Neural progenitor cell (in vitro differentiated cells): ENCODE data around the gene CACNA1D. TPM values are rescaled to one million over a fixed set of nuclear protein-coding genes. Genes with fewer than 3 reads are reported as not detected.

ENCODE experiments used
- DNase-seq: peaks from one replicate; pipeline ENCODE4 v3.0.0-alpha.2; 2016; ENCODE audit warnings: low spot score
- H2AFZ ChIP-seq: fragments of 200-600 bp; sonication (generic); replicated peaks from 2 replicates; pipeline ENCODE4 v1.6.1; 2016; ENCODE audit warnings: antibody characterized with exemption
- H3F3A ChIP-seq: fragments of 200-600 bp; sonication (generic); 2 replicates; pipeline ENCODE4 v1.6.1; 2016; ENCODE audit warnings: antibody characterized with exemption, low read depth
- H3K27ac ChIP-seq: fragments of 200-600 bp; sonication (generic); 2 replicates; pipeline ENCODE4 v1.5.1; 2016; ENCODE audit warnings: mild to moderate bottlenecking
- H3K27me3 ChIP-seq: fragments of 200-600 bp; sonication (generic); 2 replicates; pipeline ENCODE4 v1.6.1; 2016; ENCODE audit warnings: mild to moderate bottlenecking, moderate library complexity
- H3K36me3 ChIP-seq: fragments of 200-600 bp; sonication (generic); 2 replicates; pipeline ENCODE4 v1.5.1; 2016
- H3K4me1 ChIP-seq: fragments of 200-600 bp; sonication (generic); 2 replicates; pipeline ENCODE4 v1.6.1; 2016; ENCODE audit warnings: mixed run types
- H3K4me2 ChIP-seq: fragments of 200-600 bp; sonication (generic); 2 replicates; pipeline ENCODE4 v1.6.1; 2016
- H3K4me3 ChIP-seq: fragments of 200-600 bp; sonication (generic); 2 replicates; pipeline ENCODE4 v1.5.1; 2016
- H3K79me2 ChIP-seq: fragments of 200-600 bp; sonication (generic); 2 replicates; pipeline ENCODE4 v1.6.1; 2016; ENCODE audit warnings: low read depth
- H3K9ac ChIP-seq: fragments of 200-600 bp; sonication (generic); 2 replicates; pipeline ENCODE4 v1.6.1; 2016
- H3K9me3 ChIP-seq: fragments of 200-600 bp; sonication (generic); 2 replicates; pipeline ENCODE4 v1.5.1; 2016; ENCODE audit warnings: low read depth
- H4K20me1 ChIP-seq: fragments of 200-600 bp; sonication (generic); 2 replicates; pipeline ENCODE4 v1.6.1; 2016; ENCODE audit warnings: low read depth
- H3K27ac Mint-ChIP-seq: 3 replicates; pipeline ENCODE4 v1.8.0; 2021; ENCODE audit warnings: mixed read lengths
- H3K27me3 Mint-ChIP-seq: 2 replicates; pipeline ENCODE4 v1.8.0; 2022; ENCODE audit warnings: low read depth, mild to moderate bottlenecking, inconsistent platforms, moderate library complexity, mixed read lengths; ENCODE audit not compliant: insufficient read depth
- H3K36me3 Mint-ChIP-seq: 3 replicates; pipeline ENCODE4 v1.8.0; 2021; ENCODE audit warnings: mixed read lengths
- H3K4me1 Mint-ChIP-seq: 3 replicates; pipeline ENCODE4 v1.8.0; 2021; ENCODE audit warnings: mixed read lengths
- H3K4me3 Mint-ChIP-seq: 3 replicates; pipeline ENCODE4 v1.8.0; 2021; ENCODE audit warnings: mild to moderate bottlenecking, moderate library complexity, mixed read lengths
- H3K9me3 Mint-ChIP-seq: 3 replicates; pipeline ENCODE4 v1.8.0; 2020; ENCODE audit warnings: mixed read lengths
- EZH2 ChIP-seq: fragments of 200-600 bp; sonication (generic); IDR thresholded peaks from 2 replicates; pipeline ENCODE4 v1.6.1; 2017; ENCODE audit warnings: antibody characterized with exemption, mild to moderate bottlenecking, moderate library complexity
- EZH2phosphoT487 ChIP-seq: fragments of 200-600 bp; sonication (generic); IDR thresholded peaks from 2 replicates; pipeline ENCODE4 v1.6.1; 2017; ENCODE audit warnings: antibody characterized with exemption
- total RNA-seq: library from RNA; depleted of rRNA; stranded (reverse); fragments of >200 nt; gene quantifications from 2 replicates; pipeline ENCODE4 v1.2.3, GENCODE V29; 2015; ENCODE audit warnings: low replicate concordance
- TF ChIP-seq, protein P1 (sequence below): fragments of 200-600 bp; sonication (generic); IDR thresholded peaks from 2 replicates; pipeline ENCODE4 v1.5.1; 2017; ENCODE audit warnings: antibody characterized with exemption, mild to moderate bottlenecking

Gene CACNA1D
- total RNA-seq, 1 donor from 2014 or later: 4.7 TPM

DNA sequence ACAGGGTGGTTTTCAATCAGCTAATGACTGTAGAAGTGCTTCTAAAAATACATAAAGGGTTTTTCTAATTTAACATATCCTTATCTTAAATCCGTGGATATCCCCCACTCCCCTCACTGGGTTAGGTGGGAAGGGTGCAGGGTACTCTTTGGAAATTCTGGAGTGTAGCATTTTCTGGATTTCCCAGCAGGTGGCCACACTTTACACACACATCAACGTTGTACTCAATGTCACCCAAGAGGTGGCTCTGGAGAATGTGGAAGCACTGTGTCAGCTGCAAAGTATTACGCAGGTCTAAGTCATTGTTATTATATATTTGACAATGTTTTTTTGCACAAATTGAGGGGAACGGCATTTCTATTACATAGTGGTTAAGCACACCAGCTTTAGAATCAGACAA is 183.0 kb downstream of the CACNA1D start:
- no peak overlapping the region for H3K9ac ChIP-seq
- Mint-ChIP-seq H3K9me3 (no peaks in the 10 kb centered on the region), H3K36me3 (no peaks in the 10 kb centered on the region), H3K4me1 (peaks cover 24% of the 10 kb centered on the region), H3K27me3 (peaks cover 6% of the 10 kb centered on the region), H3K4me3 (no peak overlapping the region), H3K27ac (no peak overlapping the region)
- H2AFZ ChIP-seq: no peak overlapping the region
- no peaks in the 10 kb centered on the region for H3K79me2 ChIP-seq
- H3K27me3 ChIP-seq: no peaks in the 10 kb centered on the region
- H3K4me2 ChIP-seq: no peak overlapping the region
- peaks cover 6% of the 10 kb centered on the region for H3K4me1 ChIP-seq
- no peaks in the 10 kb centered on the region for H3K36me3 ChIP-seq
- no peak for TF ChIP-seq EZH2phosphoT487
- TF ChIP-seq, protein P1, sequence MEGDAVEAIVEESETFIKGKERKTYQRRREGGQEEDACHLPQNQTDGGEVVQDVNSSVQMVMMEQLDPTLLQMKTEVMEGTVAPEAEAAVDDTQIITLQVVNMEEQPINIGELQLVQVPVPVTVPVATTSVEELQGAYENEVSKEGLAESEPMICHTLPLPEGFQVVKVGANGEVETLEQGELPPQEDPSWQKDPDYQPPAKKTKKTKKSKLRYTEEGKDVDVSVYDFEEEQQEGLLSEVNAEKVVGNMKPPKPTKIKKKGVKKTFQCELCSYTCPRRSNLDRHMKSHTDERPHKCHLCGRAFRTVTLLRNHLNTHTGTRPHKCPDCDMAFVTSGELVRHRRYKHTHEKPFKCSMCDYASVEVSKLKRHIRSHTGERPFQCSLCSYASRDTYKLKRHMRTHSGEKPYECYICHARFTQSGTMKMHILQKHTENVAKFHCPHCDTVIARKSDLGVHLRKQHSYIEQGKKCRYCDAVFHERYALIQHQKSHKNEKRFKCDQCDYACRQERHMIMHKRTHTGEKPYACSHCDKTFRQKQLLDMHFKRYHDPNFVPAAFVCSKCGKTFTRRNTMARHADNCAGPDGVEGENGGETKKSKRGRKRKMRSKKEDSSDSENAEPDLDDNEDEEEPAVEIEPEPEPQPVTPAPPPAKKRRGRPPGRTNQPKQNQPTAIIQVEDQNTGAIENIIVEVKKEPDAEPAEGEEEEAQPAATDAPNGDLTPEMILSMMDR: no peak
- no peak for TF ChIP-seq EZH2
- H3K4me3 ChIP-seq: no peak overlapping the region
- H3K27ac ChIP-seq: no peak overlapping the region
- no peak for DNase-seq
- no peaks in the 10 kb centered on the region for H3K9me3 ChIP-seq
- H4K20me1 ChIP-seq: no peaks in the 10 kb centered on the region
- H3F3A ChIP-seq: no peaks in the 10 kb centered on the region

- no peak overlapping the region for H3K27ac ChIP-seq
- H3K27me3 Mint-ChIP-seq: peaks cover 8% of the 10 kb centered on the region
- no peak overlapping the region for H3K9ac ChIP-seq
Observed at GRCh38 chr3:53680028-53680427, 185.6 kb downstream of the CACNA1D start.

GRCh38 chr3:53682807-53683206 is 188.4 kb downstream of the CACNA1D start:
- Histone ChIP-seq H3K27ac (no peak overlapping the region), H4K20me1 (no peaks in the 10 kb centered on the region), H3K4me2 (no peak overlapping the region), H3K4me3 (no peak overlapping the region), H3K4me1 (no peaks in the 10 kb centered on the region), H3K9ac (no peak overlapping the region), H3K79me2 (no peaks in the 10 kb centered on the region), H3K36me3 (no peaks in the 10 kb centered on the region), H3K9me3 (no peaks in the 10 kb centered on the region), H3F3A (no peaks in the 10 kb centered on the region), H3K27me3 (no peaks in the 10 kb centered on the region), H2AFZ (no peak overlapping the region)
- TF ChIP-seq EZH2: no peak
- peaks cover 12% of the 10 kb centered on the region for H3K4me1 Mint-ChIP-seq
- H3K9me3 Mint-ChIP-seq: no peaks in the 10 kb centered on the region
- no peak overlapping the region for H3K27ac Mint-ChIP-seq
- no peak for DNase-seq
- peaks cover 8% of the 10 kb centered on the region for H3K27me3 Mint-ChIP-seq
- H3K4me3 Mint-ChIP-seq: no peak overlapping the region
- H3K36me3 Mint-ChIP-seq: no peaks in the 10 kb centered on the region

More at GRCh38 chr3:53680028-53680427, 185.6 kb downstream of the CACNA1D start:
- Histone ChIP-seq H4K20me1 (no peaks in the 10 kb centered on the region), H3K27me3 (no peaks in the 10 kb centered on the region), H3K79me2 (no peaks in the 10 kb centered on the region), H2AFZ (no peak overlapping the region), H3F3A (no peaks in the 10 kb centered on the region), H3K4me2 (no peak overlapping the region), H3K36me3 (no peaks in the 10 kb centered on the region), H3K4me3 (no peak overlapping the region), H3K4me1 (peaks cover 5% of the 10 kb centered on the region), H3K9me3 (no peaks in the 10 kb centered on the region)
- Mint-ChIP-seq H3K4me1 (peaks cover 15% of the 10 kb centered on the region), H3K36me3 (no peaks in the 10 kb centered on the region), H3K9me3 (no peaks in the 10 kb centered on the region), H3K4me3 (no peak overlapping the region), H3K27ac (no peak overlapping the region)
- TF ChIP-seq EZH2phosphoT487 (no peak), EZH2 (no peak)
- TF ChIP-seq, protein P1: no peak
- DNase-seq: peak; percentile 60

DNA sequence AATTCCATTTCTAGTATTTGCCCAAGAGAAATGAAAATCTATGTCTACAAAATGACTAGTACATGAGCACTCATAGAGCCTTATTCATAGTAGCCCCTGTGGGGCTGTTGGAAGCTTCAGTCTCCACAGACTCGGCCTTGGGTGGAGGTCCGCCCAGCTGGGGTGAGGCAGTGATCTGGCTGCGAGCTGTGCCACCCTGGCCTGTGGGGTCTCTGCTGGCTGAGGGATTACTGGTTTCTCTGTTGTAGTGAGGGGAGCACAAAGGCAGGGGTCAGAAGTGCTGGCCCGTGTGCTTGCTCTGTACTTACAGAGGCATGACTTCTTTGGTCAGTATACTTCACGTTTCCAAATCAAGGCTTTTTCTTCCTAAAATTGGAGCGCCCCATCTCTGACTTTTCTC is 193.7 kb downstream of the CACNA1D start:
- no peaks in the 10 kb centered on the region for H3K36me3 ChIP-seq
- Mint-ChIP-seq H3K27me3 (peaks cover 3% of the 10 kb centered on the region), H3K27ac (no peak overlapping the region), H3K9me3 (no peaks in the 10 kb centered on the region), H3K4me3 (no peak overlapping the region), H3K36me3 (no peaks in the 10 kb centered on the region), H3K4me1 (peaks cover 5% of the 10 kb centered on the region)
- no peaks in the 10 kb centered on the region for H3K27me3 ChIP-seq
- DNase-seq: no peak
- no peaks in the 10 kb centered on the region for H3K79me2 ChIP-seq
- H3F3A ChIP-seq: peaks cover 6% of the 10 kb centered on the region
- no peaks in the 10 kb centered on the region for H4K20me1 ChIP-seq
- no peak overlapping the region for H3K4me2 ChIP-seq
- no peaks in the 10 kb centered on the region for H3K9me3 ChIP-seq
- H3K4me3 ChIP-seq: no peak overlapping the region
- H3K9ac ChIP-seq: no peak overlapping the region
- peaks cover 7% of the 10 kb centered on the region for H3K4me1 ChIP-seq
- TF ChIP-seq EZH2: no peak
- TF ChIP-seq, protein P1: no peak
- TF ChIP-seq EZH2phosphoT487: no peak
- H2AFZ ChIP-seq: no peak overlapping the region
- no peak overlapping the region for H3K27ac ChIP-seq
